ENCODE data around the gene SLC9C2. TPM values are rescaled to one million over a fixed set of nuclear protein-coding genes. Genes with fewer than 3 reads are reported as not detected.

The SLC9C2 gene
- total RNA-seq, 2 experiments from 2014 or later = not detected

GRCh38 chr1:173508541-173508940 is 94.3 kb downstream of the SLC9C2 start:
- Histone ChIP-seq H3K4me3 (ENCODE audit: low read length) (no peak overlapping the region), H3K9me3 (ENCODE audit: control insufficient read depth in 1 of 2, insufficient read depth in 1 of 2, low read length in 2 of 2) (no peaks in the 10 kb centered on the region), H3K36me3 (ENCODE audit: insufficient read depth, low read length) (no peaks in the 10 kb centered on the region), H3K27me3 (ENCODE audit: control insufficient read depth in 1 of 2, insufficient read depth in 2 of 2, low read length in 2 of 2) (no peaks in the 10 kb centered on the region), H3K4me1 (ENCODE audit: insufficient read depth, low read length) (no peaks in the 10 kb centered on the region), H3K27ac (ENCODE audit: low read depth in 1 of 2, low read length in 2 of 2) (no peak overlapping the region)
- no peak overlapping the region for H3K27ac Mint-ChIP-seq
- ATAC-seq (ENCODE audit: poor library complexity) (no peak), DNase-seq (no peak)
- CTCF ChIA-PET = no interaction called here
- no peak overlapping the region for H3K4me3 Mint-ChIP-seq
- no peaks in the 10 kb centered on the region for H3K4me1 Mint-ChIP-seq (ENCODE audit: low read depth)
- intact Hi-C loops (cut with DNase I, micrococcal nuclease) = no loop called here
- H3K9me3 Mint-ChIP-seq = no peaks in the 10 kb centered on the region
- no peaks in the 10 kb centered on the region for H3K36me3 Mint-ChIP-seq (ENCODE audit: low read depth)
- POLR2A ChIA-PET = no interaction called here
- TF ChIP-seq, protein P1, sequence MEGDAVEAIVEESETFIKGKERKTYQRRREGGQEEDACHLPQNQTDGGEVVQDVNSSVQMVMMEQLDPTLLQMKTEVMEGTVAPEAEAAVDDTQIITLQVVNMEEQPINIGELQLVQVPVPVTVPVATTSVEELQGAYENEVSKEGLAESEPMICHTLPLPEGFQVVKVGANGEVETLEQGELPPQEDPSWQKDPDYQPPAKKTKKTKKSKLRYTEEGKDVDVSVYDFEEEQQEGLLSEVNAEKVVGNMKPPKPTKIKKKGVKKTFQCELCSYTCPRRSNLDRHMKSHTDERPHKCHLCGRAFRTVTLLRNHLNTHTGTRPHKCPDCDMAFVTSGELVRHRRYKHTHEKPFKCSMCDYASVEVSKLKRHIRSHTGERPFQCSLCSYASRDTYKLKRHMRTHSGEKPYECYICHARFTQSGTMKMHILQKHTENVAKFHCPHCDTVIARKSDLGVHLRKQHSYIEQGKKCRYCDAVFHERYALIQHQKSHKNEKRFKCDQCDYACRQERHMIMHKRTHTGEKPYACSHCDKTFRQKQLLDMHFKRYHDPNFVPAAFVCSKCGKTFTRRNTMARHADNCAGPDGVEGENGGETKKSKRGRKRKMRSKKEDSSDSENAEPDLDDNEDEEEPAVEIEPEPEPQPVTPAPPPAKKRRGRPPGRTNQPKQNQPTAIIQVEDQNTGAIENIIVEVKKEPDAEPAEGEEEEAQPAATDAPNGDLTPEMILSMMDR (IDR thresholded peaks at IDR 0.05) = no peak
- H3K27me3 Mint-ChIP-seq = no peaks in the 10 kb centered on the region

DNA sequence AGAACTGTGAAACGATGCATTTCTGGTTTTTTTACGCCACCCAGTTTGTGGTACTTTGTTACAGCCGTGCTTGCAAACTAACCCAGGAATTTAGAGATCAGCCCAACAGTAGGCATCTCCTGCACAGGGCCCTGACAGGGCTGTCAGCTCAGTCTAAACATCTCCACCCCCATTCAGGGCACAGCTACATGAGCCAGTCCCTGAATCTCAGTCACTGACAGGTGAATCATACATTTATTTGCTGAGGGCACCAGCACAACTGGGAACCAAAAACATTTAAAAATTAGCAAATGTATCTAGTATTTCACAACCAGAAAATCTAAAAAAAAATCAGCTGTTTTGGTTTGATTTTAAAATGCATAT is 95.0 kb downstream of the SLC9C2 start:
- ATAC-seq (ENCODE audit: poor library complexity) (no peak), DNase-seq (no peak)
- Mint-ChIP-seq H3K4me3 (no peak overlapping the region), H3K36me3 (ENCODE audit: low read depth) (no peaks in the 10 kb centered on the region), H3K9me3 (no peaks in the 10 kb centered on the region), H3K4me1 (ENCODE audit: low read depth) (no peaks in the 10 kb centered on the region), H3K27ac (no peak overlapping the region), H3K27me3 (no peaks in the 10 kb centered on the region)
- H3K4me3 ChIP-seq (ENCODE audit: low read length) = no peak overlapping the region
- no peaks in the 10 kb centered on the region for H3K27me3 ChIP-seq (ENCODE audit: control insufficient read depth in 1 of 2, insufficient read depth in 2 of 2, low read length in 2 of 2)
- H3K27ac ChIP-seq (ENCODE audit: low read depth in 1 of 2, low read length in 2 of 2) = no peak overlapping the region
- no peaks in the 10 kb centered on the region for H3K4me1 ChIP-seq (ENCODE audit: insufficient read depth, low read length)
- intact Hi-C loops (cut with DNase I, micrococcal nuclease) = no loop called here
- ChIA-PET CTCF (no interaction called here), POLR2A (no interaction called here)
- H3K9me3 ChIP-seq (ENCODE audit: control insufficient read depth in 1 of 2, insufficient read depth in 1 of 2, low read length in 2 of 2) = no peaks in the 10 kb centered on the region
- TF ChIP-seq, protein P1 (IDR thresholded peaks at IDR 0.05) = no peak
- no peaks in the 10 kb centered on the region for H3K36me3 ChIP-seq (ENCODE audit: insufficient read depth, low read length)

- Histone ChIP-seq H3K27me3 (ENCODE audit: control insufficient read depth in 1 of 2, insufficient read depth in 2 of 2, low read length in 2 of 2) (no peaks in the 10 kb centered on the region), H3K4me1 (ENCODE audit: insufficient read depth, low read length) (no peaks in the 10 kb centered on the region), H3K9me3 (ENCODE audit: control insufficient read depth in 1 of 2, insufficient read depth in 1 of 2, low read length in 2 of 2) (no peaks in the 10 kb centered on the region), H3K27ac (ENCODE audit: low read depth in 1 of 2, low read length in 2 of 2) (no peak overlapping the region), H3K36me3 (ENCODE audit: insufficient read depth, low read length) (no peaks in the 10 kb centered on the region), H3K4me3 (ENCODE audit: low read length) (no peak overlapping the region)
- no peak overlapping the region for H3K4me3 Mint-ChIP-seq
- no peaks in the 10 kb centered on the region for H3K36me3 Mint-ChIP-seq (ENCODE audit: low read depth)
- intact Hi-C loops (cut with DNase I, micrococcal nuclease) = no loop called here
- DNase-seq (no peak), ATAC-seq (ENCODE audit: poor library complexity) (no peak)
- no peaks in the 10 kb centered on the region for H3K4me1 Mint-ChIP-seq (ENCODE audit: low read depth)
- TF ChIP-seq, protein P1 (IDR thresholded peaks at IDR 0.05) = no peak
- no peaks in the 10 kb centered on the region for H3K9me3 Mint-ChIP-seq
- H3K27me3 Mint-ChIP-seq = no peaks in the 10 kb centered on the region
- ChIA-PET POLR2A (no interaction called here), CTCF (no interaction called here)
- no peak overlapping the region for H3K27ac Mint-ChIP-seq
These were observed 95.5 kb downstream of the SLC9C2 start for GRCh38 chr1:173507205-173507846.
